ENCODE measurements around the gene PFDN1. TPM values are rescaled to one million over a fixed set of nuclear protein-coding genes. Genes with fewer than 3 reads are reported as not detected.
"Not testable (repeated sequence)": the region's sequence is repeated elsewhere in the genome, so short reads cannot be mapped to it uniquely, and the experiment has no call there.

Gene PFDN1, protein sequence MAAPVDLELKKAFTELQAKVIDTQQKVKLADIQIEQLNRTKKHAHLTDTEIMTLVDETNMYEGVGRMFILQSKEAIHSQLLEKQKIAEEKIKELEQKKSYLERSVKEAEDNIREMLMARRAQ
- 240 and 304 TPM in 2 replicates for total RNA-seq (2014; rRNA removed; shearing (Covaris generic); ENCODE audit: low replicate concordance)

DNA sequence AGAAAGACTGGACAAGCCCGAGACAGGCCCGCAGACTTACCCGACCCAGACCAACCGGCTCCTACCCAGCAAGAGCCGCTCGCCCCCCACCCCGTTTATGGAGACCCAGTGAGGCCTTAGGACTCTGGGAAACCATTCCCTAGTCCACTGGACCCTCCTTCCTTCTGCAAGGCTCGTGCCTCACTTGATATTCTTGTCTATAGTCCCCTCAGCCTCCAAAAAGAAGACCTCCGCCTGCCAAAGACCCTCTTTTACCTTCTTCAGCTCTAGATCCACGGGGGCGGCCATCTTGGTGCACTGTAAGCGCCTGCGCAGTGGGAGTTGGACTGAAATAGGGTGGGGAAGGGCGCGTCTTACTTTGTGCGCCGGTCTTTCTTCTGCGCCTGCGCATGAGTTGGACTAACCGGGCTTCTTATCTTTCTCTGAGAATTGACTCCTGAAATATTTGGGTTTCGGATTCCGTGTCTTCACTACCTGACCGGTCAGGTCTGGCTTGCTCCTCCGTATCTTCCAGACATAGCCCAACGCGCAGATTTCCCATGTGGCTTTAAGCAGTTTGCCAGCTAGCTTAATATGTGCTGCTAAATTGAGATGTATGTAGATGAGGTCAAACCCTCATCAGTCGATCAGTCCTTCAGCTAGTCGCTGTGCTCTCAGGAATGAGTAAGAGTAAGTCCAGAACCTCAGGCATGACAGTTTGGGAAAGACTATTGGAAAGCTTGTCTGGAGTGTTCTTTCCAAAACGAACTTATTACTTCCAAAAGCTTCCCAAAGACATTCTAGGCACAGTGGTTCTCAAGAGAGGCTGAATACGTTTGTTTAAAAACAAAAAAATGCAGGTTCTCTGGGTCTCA, at the start of gene PFDN1:
PFDN1 (minus strand) TSS at position 316 of the 854 bp plus-strand sequence; CDS start at position 288, 28 bp downstream.
- no peaks in the 10 kb centered on the region for H3K9me3 ChIP-seq
- DNase-seq: peak; percentile 95

DNA sequence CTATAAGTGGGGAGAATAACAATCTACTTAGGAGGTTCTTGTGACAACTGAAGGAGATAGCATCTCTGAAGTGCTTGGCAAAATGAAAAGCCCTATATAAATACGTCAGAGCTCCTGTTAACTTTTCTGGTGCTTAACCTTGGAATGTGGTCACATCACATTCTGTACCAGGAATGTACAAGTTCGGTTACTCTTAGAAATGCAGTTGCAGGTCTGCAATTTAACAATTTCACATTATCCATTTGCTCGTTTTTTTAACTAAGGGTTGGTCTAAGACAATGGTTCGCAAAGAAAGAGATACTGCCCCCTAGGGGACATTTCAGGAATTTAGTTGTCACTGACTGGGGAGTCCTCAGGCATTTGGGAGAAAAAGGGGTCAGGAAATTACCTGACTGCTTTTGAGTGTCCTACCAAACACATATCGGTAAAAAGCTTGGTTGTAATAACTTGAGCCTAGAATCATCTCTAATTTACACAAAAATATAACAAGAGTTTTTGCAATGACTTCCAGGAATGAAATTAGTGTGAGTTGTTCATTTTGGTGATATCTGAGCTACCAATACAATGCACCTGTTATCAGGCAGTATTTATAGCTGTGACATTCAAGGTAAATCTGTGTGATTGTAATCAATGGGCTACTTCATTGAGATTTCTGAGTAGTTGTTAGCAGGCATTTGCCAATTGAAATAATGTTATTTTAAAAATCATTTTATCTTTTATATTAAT, 48.9 kb upstream of the PFDN1 start:
- no peaks in the 10 kb centered on the region for H3K36me3 ChIP-seq
- peak; percentile 20 for DNase-seq
- no peaks in the 10 kb centered on the region for H3K27me3 ChIP-seq
- no peaks in the 10 kb centered on the region for H3K9me3 ChIP-seq
- no peak overlapping the region for H3K4me3 ChIP-seq

More for the DNA sequence above, at the start of gene PFDN1:
- Histone ChIP-seq H3K27me3 (no peaks in the 10 kb centered on the region), H3K4me3 (peak within 1 kb of the TSS; percentile 87), H3K36me3 (peaks cover 19% of the 10 kb centered on the region)

DNA sequence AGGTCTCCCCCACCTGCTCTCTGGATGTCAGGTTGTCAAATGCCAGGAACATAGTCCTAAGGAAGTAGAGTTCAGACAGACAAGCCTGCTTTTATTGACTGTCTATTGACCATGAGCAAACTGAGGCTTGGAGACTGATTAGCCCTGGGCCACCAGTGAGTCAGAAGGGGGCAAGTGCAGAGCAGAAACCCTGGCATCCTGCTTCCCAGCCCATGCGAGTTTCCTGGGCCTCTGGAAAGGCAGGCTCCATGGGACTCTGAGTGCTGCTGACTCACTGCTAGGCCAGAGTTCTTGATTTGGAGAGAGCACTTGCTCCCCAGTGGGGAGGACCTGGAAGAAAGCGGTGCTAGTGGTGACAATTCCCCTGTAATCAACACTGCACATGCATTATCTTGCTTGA, 46.3 kb upstream of the PFDN1 start:
- no peaks in the 10 kb centered on the region for H3K27me3 ChIP-seq
- no peaks in the 10 kb centered on the region for H3K9me3 ChIP-seq
- H3K36me3 ChIP-seq: peaks cover 14% of the 10 kb centered on the region
- DNase-seq: peak; percentile 85
- no peak overlapping the region for H3K4me3 ChIP-seq

DNA sequence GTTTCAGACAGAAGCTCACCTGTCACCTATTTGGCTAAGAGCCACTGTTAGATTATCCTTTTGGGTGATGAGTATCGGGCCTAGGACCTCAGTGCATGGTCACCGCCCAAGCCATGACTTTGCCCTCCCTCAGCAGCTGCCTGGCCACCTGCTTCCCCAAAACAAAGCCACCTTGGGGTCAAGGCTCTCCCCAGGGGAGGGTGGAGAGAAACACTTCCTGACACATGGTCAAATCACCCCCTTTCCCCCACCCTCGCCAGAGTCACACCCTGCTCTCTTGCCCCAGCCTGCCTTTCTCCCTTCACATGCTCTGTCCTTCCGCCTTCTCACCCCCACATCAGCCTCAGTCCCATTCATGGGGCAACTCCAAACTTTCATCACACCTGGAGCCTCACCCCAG, 45.2 kb upstream of the PFDN1 start:
- H3K36me3 ChIP-seq: peaks cover 26% of the 10 kb centered on the region
- DNase-seq: no peak
- H3K4me3 ChIP-seq: no peak overlapping the region
- H3K9me3 ChIP-seq: no peaks in the 10 kb centered on the region
- no peaks in the 10 kb centered on the region for H3K27me3 ChIP-seq

DNA sequence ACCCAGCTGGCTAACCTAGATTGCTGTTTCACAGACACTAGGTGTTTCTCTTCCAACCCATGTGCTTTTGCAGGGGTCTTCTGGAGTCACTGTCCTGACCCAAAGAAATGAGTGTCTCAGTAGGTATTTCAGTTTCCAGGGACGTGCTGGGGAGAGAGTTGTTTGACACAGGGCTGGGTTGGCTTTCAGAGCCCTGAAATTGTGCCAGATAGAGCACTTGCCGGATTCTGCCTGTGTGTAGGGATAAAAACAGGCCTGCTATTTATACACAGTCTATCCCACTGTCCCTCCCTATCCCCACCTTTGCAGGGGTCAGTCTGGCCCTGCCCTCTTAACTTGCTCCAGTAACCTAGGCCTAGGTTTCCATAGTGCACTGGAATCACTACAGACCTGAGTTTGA, 44.5 kb upstream of the PFDN1 start:
- DNase-seq: no peak
- Histone ChIP-seq H3K4me3 (no peak overlapping the region; the same call in 1 of the 2 replicates), H3K36me3 (peaks cover 33% of the 10 kb centered on the region), H3K27me3 (no peaks in the 10 kb centered on the region), H3K9me3 (no peaks in the 10 kb centered on the region)

DNA sequence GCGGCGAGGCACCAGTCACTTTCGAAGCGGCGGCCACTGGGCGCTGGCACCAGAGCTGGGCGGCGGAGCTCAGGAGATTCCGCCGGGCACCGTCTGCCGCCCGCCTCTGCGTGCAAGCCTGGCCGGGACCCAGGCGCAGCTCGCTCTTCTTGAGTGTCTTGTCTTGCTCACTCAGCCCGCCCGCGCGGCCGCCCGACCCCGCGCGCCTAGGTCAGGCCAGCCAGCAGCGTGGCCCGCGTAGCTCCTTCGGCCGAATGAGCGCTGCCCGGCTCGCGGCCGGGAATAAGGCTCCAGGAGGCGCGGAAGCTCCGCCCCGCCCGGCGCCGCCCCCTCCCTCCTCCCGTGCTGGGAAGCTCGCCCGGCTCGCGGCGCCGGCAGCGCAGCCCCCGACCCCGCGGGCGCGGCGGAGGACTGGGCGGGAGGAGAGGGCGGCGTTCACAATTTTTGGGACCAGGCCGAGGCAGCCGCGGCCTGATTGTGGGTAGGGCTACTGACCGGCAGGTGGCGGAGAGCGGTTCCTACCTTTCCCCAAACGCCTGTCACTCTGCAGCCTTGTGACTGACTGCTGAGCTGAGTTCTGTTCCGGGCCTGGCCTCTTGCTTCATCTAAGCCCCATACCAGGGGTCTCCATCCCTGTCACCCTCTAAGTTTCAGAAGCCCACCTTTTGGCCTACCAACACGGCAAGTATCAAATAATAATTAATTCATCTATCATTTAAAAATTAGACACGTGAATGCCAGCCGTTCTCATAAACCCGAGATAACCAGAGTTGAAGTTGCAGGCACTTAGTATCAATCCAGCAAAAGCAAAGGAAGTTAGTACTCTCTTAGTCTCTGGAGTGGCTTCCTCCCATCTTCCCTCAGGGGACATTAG, 43.7 kb upstream of the PFDN1 start, which contains the start of gene HBEGF:
HBEGF (minus strand) TSS at position 256 of the 874 bp plus-strand sequence. CDS start 275 bp downstream, outside the sequence.
- Histone ChIP-seq H3K4me3 (peak within 1 kb of the TSS; percentile 72), H3K27me3 (no peaks in the 10 kb centered on the region), H3K36me3 (peaks cover 41% of the 10 kb centered on the region), H3K9me3 (no peaks in the 10 kb centered on the region)
- DNase-seq: peak; percentile 89

DNA sequence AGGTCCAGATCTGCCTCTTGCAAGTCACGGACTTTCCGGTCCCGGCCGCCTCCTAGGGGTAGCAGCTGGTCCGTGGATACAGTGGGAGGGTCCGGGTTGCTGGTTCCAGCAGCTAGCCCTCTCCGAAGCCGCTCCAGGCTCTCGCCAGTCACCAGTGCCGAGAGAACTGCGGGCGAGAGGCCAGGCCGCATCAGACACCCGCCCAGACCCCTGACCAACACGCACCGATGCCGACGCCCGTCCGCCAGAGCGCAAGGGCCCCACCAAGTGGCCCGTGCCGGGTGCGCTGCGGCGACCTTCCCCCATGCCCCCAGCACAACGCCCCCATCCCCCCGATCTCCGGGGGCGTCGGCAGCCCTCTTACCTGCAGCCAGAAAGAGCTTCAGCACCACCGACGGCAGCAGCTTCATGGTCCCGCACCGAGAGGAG, 43.0 kb upstream of the PFDN1 start:
- H3K9me3 ChIP-seq: no peaks in the 10 kb centered on the region
- no peaks in the 10 kb centered on the region for H3K27me3 ChIP-seq
- peak; percentile 85 for DNase-seq
- peaks cover 47% of the 10 kb centered on the region for H3K36me3 ChIP-seq
- H3K4me3 ChIP-seq: peak overlapping the region; percentile 72

DNA sequence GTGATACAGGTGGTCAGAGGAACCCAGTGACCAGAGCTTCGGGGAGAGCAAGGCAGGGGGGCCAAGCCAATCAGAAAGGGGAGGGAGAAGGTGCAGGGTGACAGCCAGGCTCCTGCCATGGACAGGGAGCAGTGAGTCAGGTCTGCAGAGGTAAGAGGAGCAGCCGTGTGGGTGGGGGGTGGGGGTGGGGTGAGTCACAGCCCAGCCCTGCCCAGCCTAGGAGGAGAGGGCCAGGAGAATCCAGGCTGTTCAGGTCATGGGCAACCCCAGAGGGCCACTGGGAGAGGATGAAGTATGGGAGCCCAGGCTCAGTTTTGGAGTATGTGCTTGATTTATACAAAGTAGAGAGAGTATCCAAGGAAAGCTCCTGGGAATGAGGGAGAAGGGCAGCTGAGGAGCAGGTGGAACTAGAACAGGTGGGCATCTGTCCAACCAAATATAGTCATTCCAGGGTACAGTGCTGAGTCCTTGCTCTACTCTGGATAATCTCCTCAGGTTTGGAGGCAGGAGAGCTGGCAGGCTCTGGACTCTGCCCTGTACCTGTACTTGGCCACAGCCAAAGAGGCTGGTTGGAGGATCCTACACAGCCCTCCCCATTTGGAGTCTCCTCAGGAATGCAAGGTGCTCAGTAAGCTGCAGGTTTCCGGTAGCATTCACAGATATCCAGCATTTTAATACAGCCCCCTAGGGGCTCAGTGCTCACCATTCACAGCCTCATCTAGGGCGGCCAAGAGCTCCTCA, 42.0 kb upstream of the PFDN1 start:
- H3K36me3 ChIP-seq: peaks cover 55% of the 10 kb centered on the region

DNA sequence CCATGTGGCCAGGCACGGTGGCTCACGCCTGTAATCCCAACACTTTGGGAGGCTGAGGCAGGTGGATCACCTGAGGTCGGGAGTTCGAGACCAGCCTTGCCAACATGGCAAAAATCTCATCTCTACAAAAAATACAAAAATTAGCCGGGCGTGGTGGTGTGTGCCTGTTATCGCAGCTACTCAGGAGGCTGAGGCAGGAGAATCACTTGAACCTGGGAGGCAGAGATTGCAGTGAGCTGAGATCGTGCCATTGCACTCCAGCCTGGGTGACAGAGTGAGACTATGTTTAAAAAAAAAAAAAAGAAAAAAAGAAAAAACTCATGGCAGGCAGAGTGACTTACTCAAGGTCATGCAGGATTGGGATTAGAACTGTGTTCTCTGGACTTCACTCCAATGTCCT, 40.9 kb upstream of the PFDN1 start:
- DNase-seq, H3K9me3 ChIP-seq, H3K4me3 ChIP-seq, H3K27me3 ChIP-seq: not testable (repeated sequence)
- peaks cover 65% of the 10 kb centered on the region for H3K36me3 ChIP-seq

More for the DNA sequence above, 42.0 kb upstream of the PFDN1 start:
- peak overlapping the region; percentile 72 for H3K4me3 ChIP-seq
- H3K27me3 ChIP-seq: no peaks in the 10 kb centered on the region
- H3K9me3 ChIP-seq: no peaks in the 10 kb centered on the region
- peak; percentile 70 for DNase-seq

DNA sequence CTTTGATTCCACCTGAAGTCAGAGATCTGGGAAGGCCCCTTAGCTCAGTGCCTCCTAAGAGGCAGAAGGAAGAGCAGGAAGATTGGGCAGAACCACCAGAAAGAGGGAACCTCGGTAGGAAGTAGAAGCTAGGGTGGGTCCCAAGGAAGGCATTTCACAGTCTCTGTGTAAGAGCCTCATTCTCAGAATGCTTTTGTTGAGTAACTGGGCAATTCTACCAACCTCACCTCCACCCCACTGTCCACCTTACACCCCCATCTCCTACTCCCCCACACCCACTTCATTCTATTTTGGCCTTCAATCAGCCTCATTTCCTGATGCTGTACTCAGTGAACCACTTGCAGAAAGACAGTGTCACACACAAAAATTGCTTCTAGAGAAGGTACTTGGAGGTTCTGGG, 40.0 kb upstream of the PFDN1 start:
- Histone ChIP-seq H3K27me3 (no peaks in the 10 kb centered on the region), H3K36me3 (peaks cover 75% of the 10 kb centered on the region), H3K9me3 (no peaks in the 10 kb centered on the region), H3K4me3 (no peak overlapping the region)
- DNase-seq: no peak

DNA sequence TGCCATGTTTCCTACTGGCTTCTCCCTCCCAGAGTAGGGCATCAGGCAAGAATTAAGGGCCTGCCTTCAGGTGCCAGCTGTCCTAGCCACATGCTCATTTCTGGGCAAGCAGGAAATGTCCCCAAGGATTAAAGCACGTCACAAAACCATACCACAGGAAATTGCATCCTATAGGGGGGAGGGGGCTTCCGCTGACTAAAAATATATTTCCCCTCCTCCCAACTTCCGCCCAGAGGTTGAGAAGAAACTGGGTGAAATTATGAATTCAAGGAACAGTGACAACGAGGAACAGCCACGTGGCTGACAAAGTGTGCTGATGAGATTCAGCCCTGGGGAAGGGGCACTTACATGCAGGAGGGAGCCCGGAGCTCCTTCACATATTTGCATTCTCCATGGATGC, 39.4 kb upstream of the PFDN1 start:
- no peak overlapping the region for H3K4me3 ChIP-seq
- H3K9me3 ChIP-seq: no peaks in the 10 kb centered on the region
- H3K27me3 ChIP-seq: no peaks in the 10 kb centered on the region
- no peak for DNase-seq
- H3K36me3 ChIP-seq: peaks cover 81% of the 10 kb centered on the region

DNA sequence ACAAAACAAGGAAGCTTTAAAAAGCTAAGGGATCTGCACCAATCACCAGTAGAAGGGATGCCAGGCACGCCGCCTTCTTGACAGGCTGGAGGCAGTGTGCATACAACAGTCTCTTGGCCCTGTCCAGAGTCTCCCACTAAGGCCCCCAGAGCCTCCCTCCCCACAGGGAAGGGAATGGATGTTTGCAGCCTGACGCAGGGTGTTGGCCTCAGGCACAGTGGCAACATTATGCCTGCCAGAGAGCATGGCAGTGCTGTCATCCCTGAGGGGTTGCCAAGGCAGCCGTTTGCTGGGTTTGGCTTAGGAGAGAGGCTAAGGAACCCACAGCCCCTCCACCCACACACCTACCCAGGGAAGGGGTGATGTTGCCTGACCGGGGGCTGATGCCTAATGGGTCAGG, 38.7 kb upstream of the PFDN1 start:
- Histone ChIP-seq H3K9me3 (no peaks in the 10 kb centered on the region), H3K4me3 (no peak overlapping the region), H3K27me3 (no peaks in the 10 kb centered on the region), H3K36me3 (peaks cover 86% of the 10 kb centered on the region)
- peak; percentile 97 for DNase-seq

DNA sequence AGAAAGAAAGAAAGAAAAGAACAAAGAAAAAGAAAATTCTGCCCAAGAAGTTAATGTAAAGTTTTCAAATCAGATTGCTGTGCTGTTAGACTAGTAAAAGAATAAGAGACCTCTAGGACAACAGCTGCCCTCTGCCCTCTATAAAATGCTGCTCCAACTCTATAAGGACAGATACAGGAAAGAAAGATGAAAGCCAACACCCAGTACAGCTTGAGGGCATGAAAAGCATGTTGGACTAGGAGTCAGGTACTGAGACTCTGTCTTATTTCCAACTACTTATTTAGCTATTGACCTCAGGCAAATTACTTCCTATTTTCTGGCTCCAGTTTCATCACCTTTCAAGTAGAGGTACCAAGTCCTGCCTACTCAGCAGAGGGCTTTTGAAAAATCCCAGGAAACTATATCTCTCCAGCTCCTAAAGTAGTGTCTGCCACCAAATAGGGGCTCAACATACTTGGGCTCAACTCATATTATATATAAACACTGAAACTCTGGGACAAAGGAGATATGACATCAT, 37.8 kb upstream of the PFDN1 start:
- DNase-seq: no peak
- Histone ChIP-seq H3K27me3 (no peaks in the 10 kb centered on the region), H3K9me3 (no peaks in the 10 kb centered on the region), H3K4me3 (no peak overlapping the region), H3K36me3 (peaks cover 94% of the 10 kb centered on the region)

DNA sequence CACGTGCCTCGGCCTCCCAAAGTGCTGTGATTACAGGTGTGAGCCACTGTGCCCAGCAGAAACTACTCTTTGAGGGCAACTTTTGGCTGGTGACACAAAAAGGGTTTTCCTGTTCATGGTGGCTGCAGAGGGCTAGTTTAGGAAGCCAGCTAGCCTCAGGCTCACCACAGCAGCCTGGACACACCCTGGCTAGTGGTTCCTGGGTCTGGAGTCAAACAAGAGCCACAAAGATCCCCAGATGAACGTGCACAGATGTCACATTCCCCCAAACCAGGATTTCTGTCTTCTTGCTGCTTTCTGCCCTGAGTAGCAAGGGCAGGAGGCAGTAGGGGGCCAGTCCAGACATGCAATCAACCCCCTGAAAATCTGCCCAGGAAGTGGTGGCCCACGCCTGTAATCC, 36.7 kb upstream of the PFDN1 start:
- no peaks in the 10 kb centered on the region for H3K27me3 ChIP-seq
- H3K4me3 ChIP-seq: no peak overlapping the region
- H3K36me3 ChIP-seq: peaks cover 92% of the 10 kb centered on the region
- H3K9me3 ChIP-seq: no peaks in the 10 kb centered on the region
- DNase-seq: no peak

DNA sequence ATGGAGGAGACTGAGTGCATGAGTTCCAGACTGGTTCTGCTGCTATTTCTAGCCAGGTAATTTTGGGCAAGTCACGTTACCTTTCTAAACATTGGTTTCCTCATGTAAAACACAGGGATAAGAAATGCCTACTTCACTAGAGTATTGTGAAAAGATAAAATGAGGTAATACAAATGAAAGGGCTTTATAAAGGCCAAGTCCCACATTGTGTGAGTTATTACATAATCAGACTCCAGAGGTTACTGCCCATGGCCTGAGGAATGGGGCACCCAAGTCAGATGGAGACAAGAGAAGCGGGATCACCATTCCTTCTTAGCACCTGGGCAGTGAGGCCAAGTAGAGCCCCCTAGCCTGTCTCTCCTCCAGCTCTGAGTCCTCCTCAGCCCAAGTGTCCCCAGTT, 36.0 kb upstream of the PFDN1 start:
- peaks cover 93% of the 10 kb centered on the region for H3K36me3 ChIP-seq
- H3K9me3 ChIP-seq: no peaks in the 10 kb centered on the region
- DNase-seq: no peak
- no peaks in the 10 kb centered on the region for H3K27me3 ChIP-seq
- no peak overlapping the region for H3K4me3 ChIP-seq

All from MG63 (cell line).